HepG2 (cell line): ENCODE data around the gene SH3PXD2A. TPM values are rescaled to one million over a fixed set of nuclear protein-coding genes. Genes with fewer than 3 reads are reported as not detected.

Experiments used
- ATAC-seq: fragments of 200-7000 bp; cut with Tn5 transposase; 3 replicates; pipeline ENCODE4 v1.9.1; 2020; ENCODE audit warnings: mild to moderate bottlenecking, moderate library complexity
- BruUV-seq: library from RNA; stranded (reverse); fragments of 400-500 nt; replicated peaks from 2 replicates; lab custom pipeline; 2021; lab: Mats Ljungman, UMichigan
- CTCF ChIA-PET: fragments of 300-600 bp; formaldehyde crosslinking; extraction: SDS; loops from one replicate; lab custom pipeline; 2021; ENCODE audit warnings: low total read pairs, inconsistent platforms, low intra/inter-chr PET ratio; lab: Yijun Ruan, JAX
- POLR2A ChIA-PET: fragments of 350-600 bp; sonication (Branson Sonifier 250); formaldehyde crosslinking; loops from one replicate; lab custom pipeline; 2020; ENCODE audit warnings: antibody characterized with exemption, inconsistent platforms; lab: Yijun Ruan, JAX
- DNase-seq: peaks from one replicate; pipeline ENCODE4 v3.0.0-alpha.2; 2015; ENCODE audit warnings: low spot score
- FAIRE-seq: peaks from 3 replicates; lab custom pipeline; 2011; peaks lifted over from hg19 to GRCh38; lab: Jason Lieb, UNC
- H2AFZ ChIP-seq: one replicate; pipeline ENCODE4 v1.6.1; 2011; ENCODE audit warnings: low read length, inconsistent platforms
- H3K27ac ChIP-seq: fragments of 300-600 bp; 3 replicates; pipeline ENCODE4 v1.8.0; 2011; ENCODE audit warnings: mixed run types, mild to moderate bottlenecking, mixed read lengths, low read length, inconsistent platforms; ENCODE audit not compliant: insufficient read depth; ENCODE audit errors: extremely low read length
- H3K27me3 ChIP-seq, 2 experiments: fragments of 200-600 bp in 1 of 2; 2 replicates in 1 of 2; 3 replicates in 1 of 2; pipeline versions ENCODE4 v1.6.0 to v1.8.0; 2011; ENCODE audit warnings: low read length in 2 of 2, mild to moderate bottlenecking in 2 of 2, moderate library complexity in 2 of 2, inconsistent platforms in 1 of 2; ENCODE audit not compliant: insufficient read depth in 2 of 2, control insufficient read depth in 1 of 2
- H3K36me3 ChIP-seq, 2 experiments: fragments of 200-600 bp in 1 of 2; replicated peaks in 1 of 2; 2 replicates in 1 of 2; 3 replicates in 1 of 2; pipeline versions ENCODE4 v1.5.1 to v1.8.0; 2011; ENCODE audit warnings: low read length in 2 of 2, inconsistent platforms in 1 of 2; ENCODE audit not compliant: insufficient read depth in 2 of 2, control insufficient read depth in 1 of 2
- H3K4me1 ChIP-seq: 2 replicates; pipeline ENCODE4 v1.5.1; 2012; ENCODE audit warnings: low read length, inconsistent platforms; ENCODE audit not compliant: insufficient read depth
- H3K4me2 ChIP-seq: 2 replicates; pipeline ENCODE4 v1.6.0; 2011; ENCODE audit warnings: low read depth, low read length, inconsistent platforms
- H3K4me3 ChIP-seq, 3 experiments: fragments of 200-600 bp in 1 of 3; sonication (generic), shearing (Covaris generic) in 1 of 3; replicated peaks in 1 of 3; 2 replicates each; pipeline ENCODE4 v1.5.1; 2011 to 2016; ENCODE audit warnings: low read length in 3 of 3, inconsistent platforms in 2 of 3, low read depth in 2 of 3, mild to moderate bottlenecking in 2 of 3, control low read depth in 1 of 3, mixed read lengths in 1 of 3; ENCODE audit not compliant: insufficient read depth in 1 of 3
- H3K79me2 ChIP-seq: one replicate; pipeline ENCODE4 v1.6.1; 2011; ENCODE audit warnings: low read length, inconsistent platforms; ENCODE audit not compliant: insufficient read depth
- H3K9ac ChIP-seq: 2 replicates; pipeline ENCODE4 v1.6.0; 2011; ENCODE audit warnings: mild to moderate bottlenecking, low read depth, low read length, inconsistent platforms; ENCODE audit not compliant: insufficient read depth
- H3K9me3 ChIP-seq: 2 replicates; pipeline ENCODE4 v1.5.1; 2012; ENCODE audit warnings: mild to moderate bottlenecking, low read length
- H4K20me1 ChIP-seq: 2 replicates; pipeline ENCODE4 v1.6.0; 2011; ENCODE audit warnings: inconsistent platforms, mild to moderate bottlenecking, low read length, moderate library complexity; ENCODE audit not compliant: insufficient read depth
- ATM ChIP-seq: fragments of 450-650 bp; IDR thresholded peaks from 2 replicates; pipeline ENCODE4 v1.7.1; 2017; ENCODE audit warnings: mild to moderate bottlenecking, borderline replicate concordance
- IRF1 ChIP-seq: sonication (generic); formaldehyde crosslinking; IDR thresholded peaks from 2 replicates; pipeline ENCODE4 v1.4.0; 2020; ENCODE audit warnings: low read depth, mild to moderate bottlenecking, missing genetic modification reagents
- MAFF ChIP-seq: IDR thresholded peaks from 2 replicates; pipeline ENCODE4 v1.6.1; 2011; ENCODE audit warnings: low read depth, low read length, improper control_type of control experiment
- MAZ ChIP-seq, 2 experiments: sonication (generic) in 1 of 2; formaldehyde crosslinking in 1 of 2; IDR thresholded peaks; 2 replicates each; pipeline versions ENCODE4 v1.5.0 to v1.6.1; 2012 to 2020; ENCODE audit warnings: low read depth in 2 of 2, mild to moderate bottlenecking in 2 of 2, borderline replicate concordance in 1 of 2, improper control_type of control experiment in 1 of 2, low read length in 1 of 2, missing genetic modification reagents in 1 of 2, moderate library complexity in 1 of 2
- RBFOX2 ChIP-seq: fragments of 200-400 bp; formaldehyde crosslinking; IDR thresholded peaks from 2 replicates; pipeline ENCODE4 v1.6.1; 2017; ENCODE audit warnings: low read depth, mild to moderate bottlenecking, low read length
- SMARCC2 ChIP-seq: fragments of 450-650 bp; IDR thresholded peaks from 2 replicates; pipeline ENCODE4 v1.6.1; 2017; ENCODE audit warnings: antibody characterized with exemption, mild to moderate bottlenecking
- THAP7 ChIP-seq: sonication (generic); formaldehyde crosslinking; IDR thresholded peaks from 2 replicates; pipeline ENCODE4 v1.8.1; 2023; ENCODE audit warnings: mild to moderate bottlenecking, missing genetic modification reagents
- ZMAT3 ChIP-seq: sonication (generic); formaldehyde crosslinking; conservative IDR thresholded peaks from 2 replicates; pipeline ENCODE4 v1.7.0; 2021; ENCODE audit warnings: missing genetic modification reagents
- ZNF263 ChIP-seq: sonication (generic); formaldehyde crosslinking; IDR thresholded peaks from 2 replicates; pipeline ENCODE4 v1.4.0; 2020; ENCODE audit warnings: missing genetic modification reagents
- ZNF350 ChIP-seq: sonication (generic); formaldehyde crosslinking; IDR thresholded peaks from 2 replicates; pipeline ENCODE4 v1.4.0; 2020; ENCODE audit warnings: mild to moderate bottlenecking, low read depth, missing genetic modification reagents, borderline replicate concordance
- WGBS: methylation state at CpG from one replicate; pipeline ENCODE4 v1.1.6; 2017; ENCODE audit warnings: low lambda C conversion rate; 5-methylcytosine and 5-hydroxymethylcytosine counted together
- in situ Hi-C: cut with HindIII; loops from 2 replicates; pipeline ENCODE4 v1.10.0; 2017; ENCODE audit warnings: low pct_unique_long_range_greater_than_20kb; ENCODE audit not compliant: extremely low pct_ligation_motif_present
- intact Hi-C: fragments of 100-400 bp; cut with micrococcal nuclease; formaldehyde crosslinking; loops from one replicate; pipeline ENCODE4 v1.10.0; 2022; ENCODE audit not compliant: unreplicated experiment
- polyA plus RNA-seq, 8 experiments: library from polyadenylated mRNA; depleted of rRNA in 3 of 8; stranded (reverse) in 7 of 8; unstranded in 1 of 8; fragments of >200 nt; fragmentation: Illumina TruSeq in 4 of 8; extraction: Trizol in 4 of 8; gene quantifications; 2 replicates each; pipeline versions ENCODE4 v1.2.1 to v1.2.3, GENCODE V29; 2011 to 2016; ENCODE audit warnings: low read depth in 4 of 8, missing spikeins in 1 of 8, mixed read lengths in 1 of 8; ENCODE audit not compliant: insufficient read depth in 1 of 8
- total RNA-seq, 5 experiments: library from RNA; depleted of rRNA; stranded (reverse); fragments of >200 nt; fragmentation: Illumina TruSeq; extraction: Trizol; gene quantifications; 2 replicates each; pipeline ENCODE4 v1.2.3, GENCODE V29; 2016; ENCODE audit warnings: low read depth in 1 of 5

The SH3PXD2A gene
- total and polyA plus RNA-seq, 2 of the 13 experiments (the other 11 are each of a cell fraction or from before 2014, with no cell fraction given) = 11.1 to 11.3 TPM

- WGBS = 44% methylated on average over 5 of the region's 6 CpGs
- CTCF ChIA-PET = no interaction called here
- DNase-seq = no peak
These were observed 279.8 kb downstream of the SH3PXD2A start for GRCh38 chr10:103575416-103576075.

GRCh38 chr10:103574097-103575061 is 281.0 kb downstream of the SH3PXD2A start:
- H3K9ac ChIP-seq = no peak overlapping the region
- no peak overlapping the region for H3K4me2 ChIP-seq
- H3K79me2 ChIP-seq = no peaks in the 10 kb centered on the region
- in situ Hi-C loops = loop anchor here (5.0 kb wide), 1 partner anchor 62 kb away; no protein-coding TSS in a partner anchor
- no peaks in the 10 kb centered on the region for H3K9me3 ChIP-seq
- no peak overlapping the region for H3K27ac ChIP-seq
- no peaks in the 10 kb centered on the region for H3K36me3 ChIP-seq
- H4K20me1 ChIP-seq = no peaks in the 10 kb centered on the region
- WGBS = 41% methylated on average over 16 of the region's 16 CpGs
- H2AFZ ChIP-seq = no peak overlapping the region
- FAIRE-seq (no peak), ATAC-seq (no peak), DNase-seq (no peak)
- POLR2A ChIA-PET = no interaction called here
- BruUV-seq = no TSS peak
- intact Hi-C loops = loop anchor here (5.0 kb wide), 1 partner anchor 62 kb away; no protein-coding TSS in a partner anchor
- peaks cover 5 to 72% of the 10 kb centered on the region in 2 experiments; a peak in 4 of 5 replicates for H3K27me3 ChIP-seq
- TF ChIP-seq MAZ (IDR thresholded peaks at IDR 0.05; ENCODE audit: borderline replicate concordance, low read depth, low read length) = no peak
- TF ChIP-seq MAZ (CRISPR knock-in tag; IDR thresholded peaks at IDR 0.05; ENCODE audit: low read depth) = no peak
- no peak for TF ChIP-seq THAP7 (CRISPR knock-in tag)
- TF ChIP-seq ZMAT3 (CRISPR knock-in tag) = no peak
- TF ChIP-seq RBFOX2 = no peak
- TF ChIP-seq IRF1 = no peak
- H3K4me3 ChIP-seq = no peak overlapping the region
- CTCF ChIA-PET = no interaction called here
- H3K4me1 ChIP-seq = peaks cover 82% of the 10 kb centered on the region

More at GRCh38 chr10:103575416-103576075, 279.8 kb downstream of the SH3PXD2A start:
- FAIRE-seq (no peak), ATAC-seq (no peak)
- Histone ChIP-seq H3K27me3 (peaks cover 7 to 62% of the 10 kb centered on the region in 2 experiments), H3K79me2 (no peaks in the 10 kb centered on the region), H3K27ac (no peak overlapping the region), H3K4me1 (peaks cover 83% of the 10 kb centered on the region), H2AFZ (no peak overlapping the region), H4K20me1 (no peaks in the 10 kb centered on the region), H3K4me2 (no peak overlapping the region), H3K36me3 (no peaks in the 10 kb centered on the region), H3K9me3 (no peaks in the 10 kb centered on the region), H3K4me3 (no peak overlapping the region), H3K9ac (no peak overlapping the region)
- TF ChIP-seq ATM = no peak
- TF ChIP-seq ZNF263 (CRISPR knock-in tag) = 0 out of 2 replicates have a peak, but pooled peaks have one; percentile 17
- no peak for TF ChIP-seq ZNF350 (CRISPR knock-in tag)
- no peak for TF ChIP-seq MAFF
- TF ChIP-seq SMARCC2 = no peak
- no TSS peak for BruUV-seq
- in situ Hi-C loops (loop anchor here (5.0 kb wide), 1 partner anchor 63 kb away; no protein-coding TSS in a partner anchor), intact Hi-C loops (loop anchor here (5.0 kb wide), 1 partner anchor 63 kb away; no protein-coding TSS in a partner anchor)
- POLR2A ChIA-PET = no interaction called here
